OCI-M2 (cell line): ENCODE results near the gene RGP1.

ENCODE experiments used
- DNase-seq: peaks from one replicate; lab custom pipeline; 2025; ENCODE audit not compliant: unreplicated experiment; lab: John Stamatoyannopoulos, UW

Gene RGP1

DNA sequence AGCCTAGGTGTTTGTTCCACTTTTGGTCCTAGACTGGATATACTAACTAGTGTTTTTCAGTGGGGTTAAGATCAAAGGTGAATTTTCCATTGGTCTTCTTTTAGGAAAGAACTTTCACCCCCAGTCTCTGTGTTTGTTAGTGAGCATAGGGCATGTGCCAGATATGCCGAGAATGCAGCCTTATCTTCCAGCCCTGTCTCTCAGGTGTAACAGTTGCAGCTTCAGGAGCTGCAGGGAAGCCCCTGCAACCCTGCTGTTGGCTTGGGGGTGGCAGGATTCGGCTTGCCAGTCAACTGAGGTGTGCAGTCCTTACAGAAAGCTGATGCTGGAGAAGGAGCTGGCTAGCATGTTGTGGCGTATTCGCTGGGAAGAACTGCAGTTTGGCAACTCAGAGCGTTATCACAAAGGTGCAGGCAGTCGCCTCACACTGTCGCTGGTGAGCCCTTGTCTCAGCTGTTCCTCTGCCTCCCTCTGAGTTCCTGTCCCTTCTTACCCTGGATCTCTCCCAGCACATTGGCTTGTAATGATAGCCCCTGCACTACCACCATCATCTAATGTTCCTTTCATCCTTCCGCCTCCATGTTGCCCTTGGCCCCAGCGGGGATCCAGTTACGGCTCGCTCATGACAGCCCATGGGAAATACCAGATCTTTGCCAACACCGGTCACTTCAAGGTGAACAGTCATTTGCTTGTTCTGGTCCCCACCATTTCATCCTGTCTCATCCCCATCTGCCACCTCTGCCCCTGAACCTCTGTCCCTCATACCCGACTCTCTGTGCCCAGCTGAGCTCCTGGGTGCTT is 52.4 kb downstream of the RGP1 start:
- DNase-seq: no peak

DNA sequence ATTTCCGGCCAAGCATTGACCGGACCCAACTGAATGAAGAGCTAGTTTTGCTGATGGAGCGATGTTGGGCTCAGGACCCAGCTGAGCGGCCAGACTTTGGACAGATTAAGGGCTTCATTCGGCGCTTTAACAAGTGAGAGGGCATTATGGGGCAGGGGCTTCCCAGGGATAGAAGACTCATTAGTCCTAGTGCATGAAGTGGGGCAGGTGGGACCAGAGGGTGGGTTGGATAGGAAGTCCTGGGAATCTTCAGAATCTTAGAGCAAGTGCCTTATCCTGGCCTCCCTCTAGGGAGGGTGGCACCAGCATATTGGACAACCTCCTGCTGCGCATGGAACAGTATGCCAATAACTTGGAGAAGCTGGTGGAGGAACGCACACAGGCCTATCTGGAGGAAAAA is 57.0 kb downstream of the RGP1 start:
- no peak for DNase-seq
